K562 (cell line): ENCODE results near the gene PMP22. TPM values are rescaled to one million over a fixed set of nuclear protein-coding genes. Genes with fewer than 3 reads are reported as not detected.

ENCODE experiments used
- ATF3 ChIP-seq, 2 experiments: fragments of 450-650 bp in 1 of 2; sonication (generic) in 1 of 2; formaldehyde crosslinking in 1 of 2; IDR thresholded peaks in 1 of 2; conservative IDR thresholded peaks in 1 of 2; 2 replicates each; pipeline versions ENCODE4 v1.6.1 to v1.8.1; 2016 to 2023; ENCODE audit warnings: mild to moderate bottlenecking in 2 of 2, moderate library complexity in 2 of 2, inconsistent platforms in 1 of 2, missing genetic modification reagents in 1 of 2
- FOXP1 ChIP-seq: sonication (generic); formaldehyde crosslinking; IDR thresholded peaks from 2 replicates; pipeline ENCODE4 v1.8.0; 2022; ENCODE audit warnings: mild to moderate bottlenecking, missing genetic modification reagents
- NR2F6 ChIP-seq: fragments of 450-650 bp; formaldehyde crosslinking; IDR thresholded peaks from 2 replicates; pipeline ENCODE4 v1.4.0; 2020; ENCODE audit warnings: mild to moderate bottlenecking
- RBM22 ChIP-seq: fragments of 200-400 bp; formaldehyde crosslinking; IDR thresholded peaks from 2 replicates; pipeline ENCODE4 v1.6.1; 2018; ENCODE audit warnings: low read length, low read depth; ENCODE audit not compliant: poor library complexity, severe bottlenecking
- REST ChIP-seq, 2 experiments: fragments of 450-650 bp; formaldehyde crosslinking in 1 of 2; IDR thresholded peaks; 2 replicates each; pipeline versions ENCODE4 v1.4.0 to v1.6.1; 2014 to 2020; ENCODE audit warnings: mild to moderate bottlenecking in 2 of 2, borderline replicate concordance in 1 of 2, low read depth in 1 of 2
- ZNF551 ChIP-seq: fragments of 250-450 bp; sonication (Bioruptor Pico); IDR thresholded peaks from 2 replicates; pipeline ENCODE4 v1.5.0; 2021; ENCODE audit warnings: mild to moderate bottlenecking, moderate library complexity
- ZNF561 ChIP-seq: fragments of 450-650 bp; formaldehyde crosslinking; conservative IDR thresholded peaks from 2 replicates; pipeline ENCODE4 v1.4.0; 2020; ENCODE audit warnings: mild to moderate bottlenecking, moderate library complexity
- polyA plus RNA-seq, 8 experiments: library from polyadenylated mRNA; depleted of rRNA in 4 of 8; stranded (reverse) in 5 of 8; unstranded in 3 of 8; fragments of >200 nt; fragmentation: Nextera tagmentation in 2 of 8; fragmentation: Illumina TruSeq in 1 of 8; extraction: Ambion mirVana in 2 of 8; extraction: Trizol in 1 of 8; gene quantifications; 2 replicates each; pipeline versions ENCODE4 v1.2.1 to v1.2.3, GENCODE V29; 2011 to 2014; ENCODE audit warnings: inconsistent platforms in 1 of 8, missing spikeins in 1 of 8
- total RNA-seq, 7 experiments: library from RNA; depleted of rRNA in 6 of 7; stranded (reverse); fragments of >200 nt in 6 of 7; fragmentation: Illumina TruSeq in 2 of 7; extraction: Trizol in 2 of 7; gene quantifications; 2 replicates each; pipeline versions ENCODE4 v1.2.1 to v1.2.3, GENCODE V29; 2011 to 2021; ENCODE audit warnings: low replicate concordance in 1 of 7

The PMP22 gene
- total and polyA plus RNA-seq, 9 of the 15 experiments (the other 6 are each of a cell fraction or from before 2014, with no cell fraction given) = 12.6 to 62.3 (median 25.8) TPM

- no peak for TF ChIP-seq REST (IDR thresholded peaks at IDR 0.05; ENCODE audit: borderline replicate concordance)
- no peak for TF ChIP-seq REST (CRISPR knock-in tag; IDR thresholded peaks at IDR 0.05; ENCODE audit: low read depth)
- TF ChIP-seq ZNF561 (CRISPR knock-in tag) = no peak
- no peak for TF ChIP-seq FOXP1 (CRISPR knock-in tag)
- no peak for TF ChIP-seq ZNF551 (CRISPR knock-in tag)
- no peak for TF ChIP-seq RBM22
- no peak for TF ChIP-seq NR2F6 (CRISPR knock-in tag)
- no peak for TF ChIP-seq ATF3 (IDR thresholded peaks at IDR 0.05)
- TF ChIP-seq ATF3 (CRISPR knock-in tag; conservative IDR thresholded peaks at IDR 0.05) = no peak
These were observed 70.3 kb downstream of the PMP22 start (continued) for GRCh38 chr17:15194859-15195277.
